HFF-Myc (cell line): ENCODE data around the gene KLRB1.
A peak's percentile ranks its signal among the peaks of the same experiment; 100 is the strongest.
"Not testable (repeated sequence)": the region's sequence is repeated elsewhere in the genome, so short reads cannot be mapped to it uniquely, and the experiment has no call there.

ENCODE experiments used
- DNase-seq: peaks from one replicate; pipeline ENCODE4 v3.0.0-alpha.2; 2011; ENCODE audit warnings: low read depth; ENCODE audit errors: extremely low read depth
- H3K4me3 ChIP-seq: replicated peaks from 2 replicates; pipeline ENCODE4 v1.5.1; 2011; ENCODE audit warnings: low read depth, mild to moderate bottlenecking, control low read depth, low read length
- CTCF ChIP-seq: IDR thresholded peaks from 2 replicates; pipeline ENCODE4 v1.5.1; 2012; ENCODE audit warnings: mild to moderate bottlenecking, low read depth, low read length, control low read depth; ENCODE audit errors: missing control alignments

The KLRB1 gene

DNA sequence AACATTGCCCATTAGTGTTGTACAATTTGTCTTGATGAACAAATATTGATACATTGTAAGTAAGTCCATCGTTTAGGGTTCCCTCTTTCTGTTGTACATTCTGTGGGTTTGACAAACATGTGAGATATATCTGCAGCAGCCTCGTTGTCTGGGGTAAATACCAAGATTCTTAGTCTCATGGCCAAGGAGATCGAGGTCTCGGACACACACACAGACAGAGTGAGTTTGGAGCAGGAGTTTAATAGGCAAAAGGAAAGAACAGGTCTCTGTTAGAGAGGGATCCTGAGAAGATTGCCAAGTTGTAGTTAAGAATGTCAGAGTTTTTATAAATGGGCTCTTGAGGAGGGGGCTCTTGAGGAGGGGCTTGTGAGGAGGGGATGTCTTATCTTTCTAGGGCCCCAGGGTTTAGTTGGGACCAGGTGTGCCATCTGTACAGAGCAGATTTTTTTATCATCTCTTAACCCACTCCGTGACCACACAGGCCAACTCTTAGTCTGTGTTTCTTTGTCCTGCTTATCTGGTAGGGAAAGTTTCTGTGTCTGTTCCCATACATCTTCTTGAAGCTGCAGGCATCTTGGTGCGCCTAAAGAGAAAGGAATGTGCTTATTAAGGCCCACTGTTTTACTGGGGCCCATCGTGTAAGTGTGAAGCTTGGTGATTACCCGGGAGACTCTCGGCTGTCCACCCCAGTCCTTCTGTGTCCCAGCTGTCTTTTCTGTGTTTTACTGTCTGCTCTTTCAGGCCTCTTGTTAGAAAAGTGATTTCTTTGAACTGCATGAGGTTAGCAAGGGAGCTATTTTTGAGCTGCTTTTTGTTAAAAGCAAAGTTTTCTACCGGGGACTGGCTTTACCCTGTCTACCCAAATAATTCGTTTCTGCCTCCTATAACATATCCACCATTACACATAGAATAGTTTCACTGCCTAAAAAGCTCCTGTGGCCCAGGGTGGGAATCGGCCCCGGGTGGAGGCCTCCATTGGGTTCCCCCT is 39.4 kb upstream of the KLRB1 start:
- DNase-seq = no peak
- peak overlapping the region; percentile 61 for H3K4me3 ChIP-seq
- TF ChIP-seq CTCF = no peak

GRCh38 chr12:9644985-9645551 is 37.4 kb upstream of the KLRB1 start:
- DNase-seq = not testable (repeated sequence)

GRCh38 chr12:9643266-9643660 is 35.5 kb upstream of the KLRB1 start:
- no peak for TF ChIP-seq CTCF
- H3K4me3 ChIP-seq = no peak overlapping the region
- no peak for DNase-seq

More at GRCh38 chr12:9644985-9645551, 37.4 kb upstream of the KLRB1 start:
- not testable (repeated sequence) for H3K4me3 ChIP-seq

DNA sequence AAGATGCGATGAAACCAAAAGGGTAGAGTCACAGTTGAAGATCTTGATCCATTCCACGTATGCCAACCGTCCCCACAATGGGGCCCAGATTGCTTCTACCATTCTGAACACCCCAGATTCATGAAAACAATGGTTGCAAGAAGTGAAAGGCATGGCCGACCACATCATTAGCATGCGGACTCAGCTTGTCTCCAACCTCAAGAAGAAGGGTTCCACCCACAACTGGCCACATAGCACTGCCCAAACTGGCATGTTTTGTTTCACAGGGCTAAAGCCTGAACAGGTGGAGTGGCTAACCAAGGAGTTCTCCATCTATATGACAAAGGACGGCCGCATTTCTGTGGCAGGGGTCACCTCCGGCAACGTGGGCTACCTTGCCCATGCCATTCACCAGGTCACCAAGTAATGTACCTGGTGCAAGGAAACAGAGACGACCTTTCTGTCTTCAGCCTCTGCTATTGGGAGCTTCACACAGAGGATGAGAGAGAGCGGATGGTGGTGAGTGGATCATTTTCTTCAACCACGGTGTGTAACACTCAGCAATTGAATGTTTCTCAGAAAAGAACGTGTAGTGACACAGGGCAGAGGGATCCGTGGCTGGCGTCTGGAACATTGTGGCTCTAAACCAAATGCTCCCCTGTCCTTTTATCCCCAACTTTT is 35.0 kb upstream of the KLRB1 start:
- TF ChIP-seq CTCF = no peak
- no peak overlapping the region for H3K4me3 ChIP-seq
- no peak for DNase-seq

GRCh38 chr12:9640024-9640423 is 32.3 kb upstream of the KLRB1 start:
- H3K4me3 ChIP-seq = no peak overlapping the region
- no peak for DNase-seq
- TF ChIP-seq CTCF = no peak

DNA sequence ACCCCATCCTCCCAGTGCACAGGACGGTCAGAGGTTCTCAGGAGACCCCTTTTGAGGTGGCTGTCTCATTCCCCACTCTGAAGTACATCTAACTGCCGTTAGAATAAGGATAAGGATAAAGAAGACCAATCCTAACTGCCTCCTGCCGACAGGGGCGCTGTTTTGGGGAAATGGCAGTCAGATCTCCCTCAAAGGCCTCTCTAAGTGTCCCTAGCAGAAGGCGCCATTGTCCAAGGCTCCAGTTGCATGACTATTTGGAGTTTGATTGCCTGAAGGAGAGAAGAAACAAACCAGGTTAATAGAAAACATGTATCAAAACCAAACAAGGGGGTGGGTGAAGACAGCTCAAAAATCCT is 29.1 kb upstream of the KLRB1 start:
- H3K4me3 ChIP-seq = no peak overlapping the region
- TF ChIP-seq CTCF = no peak
- DNase-seq = no peak
